ENCODE measurements around the gene FIBCD1.

DNA sequence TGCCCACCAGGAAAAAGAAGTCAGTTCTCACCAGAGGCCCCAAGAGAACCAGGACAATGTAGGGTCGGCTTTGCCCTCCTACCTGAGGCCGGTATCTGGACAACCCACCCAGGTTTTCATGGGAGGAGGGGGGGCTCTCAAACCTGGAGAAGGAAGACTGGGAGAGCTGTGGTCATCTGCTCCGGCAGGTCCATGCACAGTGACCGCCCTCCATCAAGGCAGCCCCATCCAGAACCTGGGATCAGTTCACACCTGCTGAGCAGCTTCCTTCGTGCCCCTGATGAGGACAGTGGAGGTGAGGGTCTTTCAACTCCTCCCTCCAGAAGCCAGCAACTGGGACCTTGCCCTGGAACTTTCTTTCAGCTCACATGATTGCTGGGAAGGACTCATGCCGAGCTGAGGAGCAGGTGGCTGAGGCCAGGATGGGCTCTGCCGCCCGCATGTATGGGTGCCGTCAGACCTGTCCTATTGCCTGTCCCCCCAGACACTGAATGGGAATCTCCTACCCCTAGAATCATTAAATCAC, 20.8 kb upstream of the FIBCD1 start:
- TF ChIP-seq, protein P1, sequence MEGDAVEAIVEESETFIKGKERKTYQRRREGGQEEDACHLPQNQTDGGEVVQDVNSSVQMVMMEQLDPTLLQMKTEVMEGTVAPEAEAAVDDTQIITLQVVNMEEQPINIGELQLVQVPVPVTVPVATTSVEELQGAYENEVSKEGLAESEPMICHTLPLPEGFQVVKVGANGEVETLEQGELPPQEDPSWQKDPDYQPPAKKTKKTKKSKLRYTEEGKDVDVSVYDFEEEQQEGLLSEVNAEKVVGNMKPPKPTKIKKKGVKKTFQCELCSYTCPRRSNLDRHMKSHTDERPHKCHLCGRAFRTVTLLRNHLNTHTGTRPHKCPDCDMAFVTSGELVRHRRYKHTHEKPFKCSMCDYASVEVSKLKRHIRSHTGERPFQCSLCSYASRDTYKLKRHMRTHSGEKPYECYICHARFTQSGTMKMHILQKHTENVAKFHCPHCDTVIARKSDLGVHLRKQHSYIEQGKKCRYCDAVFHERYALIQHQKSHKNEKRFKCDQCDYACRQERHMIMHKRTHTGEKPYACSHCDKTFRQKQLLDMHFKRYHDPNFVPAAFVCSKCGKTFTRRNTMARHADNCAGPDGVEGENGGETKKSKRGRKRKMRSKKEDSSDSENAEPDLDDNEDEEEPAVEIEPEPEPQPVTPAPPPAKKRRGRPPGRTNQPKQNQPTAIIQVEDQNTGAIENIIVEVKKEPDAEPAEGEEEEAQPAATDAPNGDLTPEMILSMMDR (IDR thresholded peaks at IDR 0.05 in 2 of 3, conservative IDR thresholded peaks at IDR 0.05 in 1 of 3; ENCODE audit: insufficient read depth in 2 of 3, low read depth in 1 of 3, low read length in 3 of 3): no peak
- TF ChIP-seq ZNF263 (CRISPR knock-in tag; IDR thresholded peaks at IDR 0.05; ENCODE audit: borderline replicate concordance) (no peak), ZNF311 (CRISPR knock-in tag; IDR thresholded peaks at IDR 0.05) (no peak), ZNF174 (CRISPR knock-in tag; IDR thresholded peaks at IDR 0.05) (no peak), ZNF274 (IDR thresholded peaks at IDR 0.05; ENCODE audit: borderline replicate concordance, low read depth, low read length) (no peak), NFE2L1 (tag; IDR thresholded peaks at IDR 0.05; ENCODE audit: borderline replicate concordance, low read depth) (no peak), NCOA2 (IDR thresholded peaks at IDR 0.05; ENCODE audit: partially characterized antibody in 2 of 2) (no peak), ATF3 (IDR thresholded peaks at IDR 0.05) (no peak), ATF3 (CRISPR knock-in tag; conservative IDR thresholded peaks at IDR 0.05) (no peak), ZBTB8A (IDR thresholded peaks at IDR 0.05; ENCODE audit: partially characterized antibody) (no peak)

Measured in K562 (cell line).